Measurements from ENCODE around the gene USP2.

The USP2 gene

DNA sequence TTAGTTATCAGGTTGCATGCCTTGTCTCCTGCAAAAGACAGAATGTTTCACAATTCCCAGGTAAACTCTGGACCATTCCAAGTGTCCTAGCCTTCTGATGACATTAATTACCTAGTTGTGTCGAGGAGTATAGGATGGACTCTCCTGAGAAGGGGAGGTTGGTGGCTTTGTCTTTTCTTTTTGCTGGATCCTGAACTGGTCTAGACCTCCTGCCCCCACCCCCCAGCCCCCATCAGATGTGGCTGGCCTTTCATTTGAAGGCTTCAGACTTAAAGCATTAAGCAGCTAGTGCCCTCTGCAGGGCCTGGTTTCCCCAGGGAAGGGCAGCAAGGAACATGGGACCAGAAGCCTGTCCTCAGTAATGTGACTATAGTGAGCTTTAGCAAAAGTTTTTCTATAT is 74.3 kb downstream of the USP2 start:
- DNase-seq (ENCODE audit: low read depth in 2 of 2, low spot score in 1 of 2), result no peak

DNA sequence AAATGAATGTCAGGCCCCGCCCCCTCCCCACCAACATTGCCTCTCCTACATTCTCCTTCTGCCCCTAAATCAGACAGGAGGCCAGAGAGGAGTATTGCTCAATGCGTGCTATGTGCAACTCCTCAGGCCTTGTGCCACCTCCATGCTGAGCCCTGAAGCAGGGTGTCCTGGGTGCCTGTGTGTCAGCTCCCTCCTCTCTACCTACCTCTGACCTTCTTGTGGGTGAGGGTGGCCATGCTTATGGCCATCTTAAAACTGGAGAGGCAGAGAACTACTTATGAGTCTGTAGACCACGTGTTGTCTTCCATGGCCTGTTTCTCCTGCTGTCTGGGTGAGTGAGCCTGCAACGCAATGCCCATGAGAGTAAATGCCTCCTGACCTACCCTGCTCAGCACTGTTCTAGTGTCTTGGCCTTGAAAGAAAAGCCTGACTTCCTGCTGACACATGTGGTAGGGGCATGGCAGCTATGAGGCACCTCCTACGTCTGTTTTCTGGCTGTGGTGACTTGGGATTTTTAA is 75.1 kb downstream of the USP2 start:
- DNase-seq (ENCODE audit: low read depth in 2 of 2, low spot score in 1 of 2), result no peak

DNA sequence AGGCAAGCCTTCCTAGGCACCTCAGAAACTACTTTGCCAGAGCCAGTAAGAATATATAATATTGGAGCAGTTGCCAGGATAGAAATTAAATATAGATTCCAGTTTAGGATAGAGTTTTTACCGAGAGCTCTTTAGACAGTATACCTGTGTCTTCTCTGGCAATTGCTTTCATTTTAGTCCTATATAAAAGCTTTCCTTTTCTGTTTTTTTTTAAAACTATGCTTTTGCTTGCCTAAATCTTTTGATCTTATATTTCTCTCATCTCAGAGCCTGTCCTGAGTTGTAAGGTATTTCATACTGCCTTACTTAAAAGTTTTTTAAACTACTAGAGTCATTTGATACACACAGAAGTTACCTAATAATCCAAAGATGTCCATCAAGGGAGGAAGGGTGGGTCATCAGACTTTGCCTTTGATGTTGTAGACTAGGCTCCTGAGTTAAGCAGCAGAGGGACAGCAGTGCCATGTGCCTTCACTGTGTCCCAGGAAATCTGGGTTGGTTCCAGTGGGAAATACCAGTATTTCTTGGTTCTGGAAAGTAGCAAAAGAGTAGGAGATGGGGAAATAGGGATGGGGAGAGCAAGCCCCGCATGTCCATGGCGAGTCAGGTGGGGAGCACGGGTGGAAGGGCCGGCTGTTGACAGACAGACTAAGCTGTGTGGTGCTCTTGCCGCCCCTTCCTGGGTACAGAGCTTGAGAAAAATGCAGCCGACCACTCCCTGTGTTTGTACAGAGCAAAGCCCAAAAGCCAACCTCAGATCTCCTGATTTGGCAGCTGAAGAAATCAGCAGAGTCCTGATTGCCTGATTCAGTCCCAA is 75.7 kb downstream of the USP2 start:
- no peak for DNase-seq (ENCODE audit: low read depth in 2 of 2, low spot score in 1 of 2)
